ENCODE data around the gene CAVIN2. TPM values are rescaled to one million over a fixed set of nuclear protein-coding genes. Genes with fewer than 3 reads are reported as not detected.

The CAVIN2 gene
- 100 to 1,000 TPM; 138 to 201 (median 190) TPM for total RNA-seq
- polyA plus RNA-seq = 10 to 100 TPM in 2 of 3 donors, 1 to 10 TPM in 1; 1.4 to 15.6 (median 14.4) TPM

DNA sequence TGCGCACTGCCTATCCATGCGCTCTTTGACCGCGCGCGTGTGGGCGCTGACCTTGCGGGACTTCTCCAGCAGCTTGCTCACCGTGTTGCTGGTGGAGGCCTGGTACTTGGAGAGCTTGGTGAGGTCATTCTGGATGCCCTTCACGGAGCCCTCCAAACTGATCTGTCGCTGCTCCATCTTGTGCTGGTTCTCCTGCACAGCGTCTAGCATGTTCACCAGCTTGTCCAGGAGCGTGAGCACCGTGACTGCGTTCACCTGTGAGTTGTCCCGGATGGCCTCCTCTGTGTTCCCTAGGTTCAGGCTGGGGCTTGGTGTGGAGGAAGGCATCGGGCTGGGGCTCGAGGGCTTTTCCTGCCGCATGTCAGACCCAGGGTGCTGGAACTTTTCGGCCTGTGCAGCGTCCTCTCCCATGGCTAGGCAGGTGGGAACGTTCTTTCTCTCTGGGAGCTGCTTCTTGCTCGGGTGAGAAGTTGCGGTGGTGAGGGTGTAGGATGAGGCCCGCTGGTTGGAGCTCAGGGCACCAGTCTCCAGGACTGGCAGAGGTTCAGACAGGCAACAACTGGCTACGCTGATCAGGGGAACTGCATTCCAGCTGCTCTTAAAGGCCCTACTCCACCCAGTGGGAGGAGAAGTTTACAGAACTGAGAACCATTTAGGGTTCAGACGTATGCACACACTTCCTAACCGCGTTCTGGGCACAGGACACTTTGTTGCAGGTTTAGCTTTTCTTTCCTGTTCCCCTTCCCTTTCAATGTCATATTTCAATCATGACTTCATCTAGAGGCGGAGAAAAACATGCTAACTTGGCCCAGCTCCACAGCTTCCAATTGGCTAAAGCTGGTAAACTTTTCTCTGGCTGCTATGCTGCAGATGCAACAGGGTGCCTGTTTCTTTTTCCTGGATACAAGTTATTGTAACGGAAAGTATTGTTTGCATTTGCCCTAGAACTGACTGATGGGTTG, at the start of gene CAVIN2:
CAVIN2 (minus strand) TSS at position 574 of the 962 bp plus-strand sequence; CDS start at position 411, 163 bp downstream.
- 30 to 59% methylated on average over 31 of the region's 31 CpGs for WGBS, 2 donors
- peak; percentile 90 for DNase-seq
- H3K27ac ChIP-seq = peak within 1 kb of the TSS; percentile 85 to 93 (median 90)
- no peaks in the 10 kb centered on the region for H3K36me3 ChIP-seq
- peak within 1 kb of the TSS; percentile 49 to 72 (median 66) for H3K4me3 ChIP-seq
- no peaks in the 10 kb centered on the region for H3K9me3 ChIP-seq
- H3K4me1 ChIP-seq = peaks cover 0 to 46% (median 31%) of the 10 kb centered on the region in 4 donors
- no peaks in the 10 kb centered on the region for H3K27me3 ChIP-seq
- TF ChIP-seq POLR2A (IDR thresholded peaks at IDR 0.05) (peak; percentile 51 to 71), POLR2AphosphoS5 (IDR thresholded peaks at IDR 0.05) (peak in 3 of 4 donors; percentile 67 to 89 (median 83)), EP300 (IDR thresholded peaks at IDR 0.05) (no peak)
- TF ChIP-seq, protein P1, sequence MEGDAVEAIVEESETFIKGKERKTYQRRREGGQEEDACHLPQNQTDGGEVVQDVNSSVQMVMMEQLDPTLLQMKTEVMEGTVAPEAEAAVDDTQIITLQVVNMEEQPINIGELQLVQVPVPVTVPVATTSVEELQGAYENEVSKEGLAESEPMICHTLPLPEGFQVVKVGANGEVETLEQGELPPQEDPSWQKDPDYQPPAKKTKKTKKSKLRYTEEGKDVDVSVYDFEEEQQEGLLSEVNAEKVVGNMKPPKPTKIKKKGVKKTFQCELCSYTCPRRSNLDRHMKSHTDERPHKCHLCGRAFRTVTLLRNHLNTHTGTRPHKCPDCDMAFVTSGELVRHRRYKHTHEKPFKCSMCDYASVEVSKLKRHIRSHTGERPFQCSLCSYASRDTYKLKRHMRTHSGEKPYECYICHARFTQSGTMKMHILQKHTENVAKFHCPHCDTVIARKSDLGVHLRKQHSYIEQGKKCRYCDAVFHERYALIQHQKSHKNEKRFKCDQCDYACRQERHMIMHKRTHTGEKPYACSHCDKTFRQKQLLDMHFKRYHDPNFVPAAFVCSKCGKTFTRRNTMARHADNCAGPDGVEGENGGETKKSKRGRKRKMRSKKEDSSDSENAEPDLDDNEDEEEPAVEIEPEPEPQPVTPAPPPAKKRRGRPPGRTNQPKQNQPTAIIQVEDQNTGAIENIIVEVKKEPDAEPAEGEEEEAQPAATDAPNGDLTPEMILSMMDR (IDR thresholded peaks at IDR 0.05) = no peak
- intact Hi-C loops (cut with DNase I) = loop anchor here (2.0 to 5.0 kb wide), 2 partner anchors 106 to 168 kb away; partner anchors contain the start of gene NABP1

DNA sequence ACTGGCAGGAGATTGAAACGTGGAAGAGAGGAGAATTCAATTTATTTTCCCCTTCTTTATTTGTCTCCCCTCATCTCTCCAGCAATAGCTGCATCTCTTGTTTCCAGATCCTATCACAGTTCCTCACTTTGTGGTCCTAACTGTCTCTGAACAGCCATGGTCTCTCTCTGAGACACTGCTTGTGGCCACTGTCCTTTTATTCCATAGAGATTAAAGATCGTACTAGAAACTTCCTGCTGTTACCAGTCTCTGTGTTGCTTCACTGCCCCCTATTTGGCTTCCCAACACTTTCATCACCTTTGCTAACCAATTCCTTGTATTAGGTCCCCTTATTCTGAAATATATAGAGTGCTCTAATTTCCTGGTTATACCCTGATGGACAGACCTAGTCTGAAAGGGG, 48.9 kb upstream of the CAVIN2 start:
- Histone ChIP-seq H3K27me3 (no peaks in the 10 kb centered on the region), H3K9me3 (no peaks in the 10 kb centered on the region), H3K36me3 (no peaks in the 10 kb centered on the region), H3K4me3 (no peak overlapping the region), H3K4me1 (peaks cover 0 to 29% (median 21%) of the 10 kb centered on the region in 4 donors), H3K27ac (peak overlapping the region in 1 of 4 donors; percentile 12)
- WGBS, 2 donors = 70 to 85% methylated on average over 2 of the region's 2 CpGs
- TF ChIP-seq EP300 (IDR thresholded peaks at IDR 0.05) (no peak), POLR2A (IDR thresholded peaks at IDR 0.05) (no peak)
- no peak for DNase-seq
- intact Hi-C loops (cut with DNase I) = no loop called here

- H3K9me3 ChIP-seq = no peaks in the 10 kb centered on the region
- 94 to 96% methylated on average over 4 of the region's 4 CpGs for WGBS, 2 donors
- H3K27me3 ChIP-seq = no peaks in the 10 kb centered on the region
- intact Hi-C loops (cut with DNase I) = no loop called here
- H3K27ac ChIP-seq = peak overlapping the region in 1 of 4 donors; percentile 12
- H3K36me3 ChIP-seq = no peaks in the 10 kb centered on the region
- peaks cover 0 to 29% (median 21%) of the 10 kb centered on the region in 4 donors for H3K4me1 ChIP-seq
- TF ChIP-seq POLR2A (IDR thresholded peaks at IDR 0.05) = no peak
- TF ChIP-seq, protein P1 (IDR thresholded peaks at IDR 0.05) = no peak
- no peak for DNase-seq
- H3K4me3 ChIP-seq = no peak overlapping the region
Observed at GRCh38 chr2:191895195-191895594, 48.3 kb upstream of the CAVIN2 start.

- no peak for TF ChIP-seq POLR2A (IDR thresholded peaks at IDR 0.05)
- peak in 1 of 4 donors; percentile 26 for TF ChIP-seq POLR2AphosphoS5 (IDR thresholded peaks at IDR 0.05)
- 43 to 54% methylated on average over 3 of the region's 3 CpGs for WGBS, 2 donors
- Histone ChIP-seq H3K36me3 (no peaks in the 10 kb centered on the region), H3K9me3 (no peaks in the 10 kb centered on the region), H3K27me3 (no peaks in the 10 kb centered on the region), H3K27ac (peak overlapping the region in 1 of 4 donors; percentile 12), H3K4me3 (no peak overlapping the region), H3K4me1 (peaks cover 0 to 29% (median 20%) of the 10 kb centered on the region in 4 donors)
- intact Hi-C loops (cut with DNase I) = no loop called here
- no peak for DNase-seq
Observed at GRCh38 chr2:191894681-191895147, 47.8 kb upstream of the CAVIN2 start.

- Histone ChIP-seq H3K9me3 (no peaks in the 10 kb centered on the region), H3K4me1 (peaks cover 0 to 15% (median 7%) of the 10 kb centered on the region in 4 donors), H3K4me3 (no peak overlapping the region), H3K27me3 (no peaks in the 10 kb centered on the region), H3K36me3 (no peaks in the 10 kb centered on the region), H3K27ac (no peak overlapping the region)
- no peak for TF ChIP-seq EP300 (IDR thresholded peaks at IDR 0.05)
- no peak for TF ChIP-seq POLR2A (IDR thresholded peaks at IDR 0.05)
- TF ChIP-seq POLR2AphosphoS5 (IDR thresholded peaks at IDR 0.05) = no peak
- TF ChIP-seq, protein P1 (IDR thresholded peaks at IDR 0.05) = no peak
- WGBS, 2 donors = 82 to 89% methylated on average over 3 of the region's 3 CpGs
- DNase-seq = no peak
- intact Hi-C loops (cut with DNase I) = no loop called here
Observed at GRCh38 chr2:191892391-191892790, 45.5 kb upstream of the CAVIN2 start.
